ENCODE measurements around the gene DAPK1.

DAPK1 gene

GRCh38 chr9:87503430-87503829 is 5.8 kb downstream of the DAPK1 start:
- 97% methylated on average over 2 of the region's 2 CpGs for WGBS
- no peak overlapping the region for H3K23ac ChIP-seq (ENCODE audit: low read length in 2 of 2)
- peaks cover 14% of the 10 kb centered on the region for H3K79me1 ChIP-seq (replicated peaks; ENCODE audit: low read length, poor library complexity, severe bottlenecking)
- H3K4me1 ChIP-seq (ENCODE audit: control insufficient read depth, insufficient read depth, low read depth, low read length) = peaks cover 8% of the 10 kb centered on the region
- no peak overlapping the region for H4K8ac ChIP-seq (ENCODE audit: low read length)
- no peak overlapping the region for H3K9ac ChIP-seq (ENCODE audit: low read length)
- no peak overlapping the region for H2BK15ac ChIP-seq (ENCODE audit: low read depth, poor library complexity, severe bottlenecking)
- no peaks in the 10 kb centered on the region for H3K27me3 ChIP-seq (ENCODE audit: control insufficient read depth in 1 of 2, insufficient read depth in 1 of 2, low read length in 2 of 2)
- no peak overlapping the region for H2BK120ac ChIP-seq (ENCODE audit: low read depth, low read length)
- no peak overlapping the region for H3K14ac ChIP-seq (ENCODE audit: low read length in 2 of 2)
- H2BK5ac ChIP-seq (ENCODE audit: low read depth, low read length, poor library complexity, severe bottlenecking) = no peak overlapping the region
- H2AK5ac ChIP-seq (ENCODE audit: low read length, severe bottlenecking) = no peak overlapping the region
- no peak overlapping the region for H3K4me3 ChIP-seq (ENCODE audit: insufficient read depth in 1 of 2, low read depth in 1 of 2, low read length in 2 of 2)
- no peak overlapping the region for H3K27ac ChIP-seq (ENCODE audit: low read length, poor library complexity, severe bottlenecking)
- H3K4me2 ChIP-seq (ENCODE audit: low read length, poor library complexity, severe bottlenecking) = no peak overlapping the region
- no peak for DNase-seq
- no peak overlapping the region for H4K91ac ChIP-seq (ENCODE audit: low read length)
- no peaks in the 10 kb centered on the region for H3K9me3 ChIP-seq (ENCODE audit: control insufficient read depth, low read length)
- no peak overlapping the region for H2BK12ac ChIP-seq (ENCODE audit: low read length in 2 of 2)
- no peak overlapping the region for H3K4ac ChIP-seq (ENCODE audit: low read depth in 1 of 2, low read length in 2 of 2)
- no peak overlapping the region for H3K18ac ChIP-seq (ENCODE audit: low read depth in 1 of 2, low read length in 2 of 2)
- H3K36me3 ChIP-seq (ENCODE audit: control insufficient read depth in 1 of 2, insufficient read depth in 2 of 2, low read depth in 1 of 2, low read length in 2 of 2) = peaks cover 2 to 20% of the 10 kb centered on the region in 2 experiments
- H2AFZ ChIP-seq (ENCODE audit: low read depth, low read length) = no peak overlapping the region

- Histone ChIP-seq H3K27ac (ENCODE audit: low read length, poor library complexity, severe bottlenecking) (no peak overlapping the region), H3K18ac (ENCODE audit: low read depth in 1 of 2, low read length in 2 of 2) (no peak overlapping the region), H3K4me1 (ENCODE audit: control insufficient read depth, insufficient read depth, low read depth, low read length) (peaks cover 9% of the 10 kb centered on the region), H3K4me2 (ENCODE audit: low read length, poor library complexity, severe bottlenecking) (no peak overlapping the region), H2AK5ac (ENCODE audit: low read length, severe bottlenecking) (no peak overlapping the region), H4K8ac (ENCODE audit: low read length) (no peak overlapping the region), H3K4me3 (ENCODE audit: insufficient read depth in 1 of 2, low read depth in 1 of 2, low read length in 2 of 2) (no peak overlapping the region), H2BK5ac (ENCODE audit: low read depth, low read length, poor library complexity, severe bottlenecking) (no peak overlapping the region), H3K9ac (ENCODE audit: low read length) (no peak overlapping the region), H4K91ac (ENCODE audit: low read length) (no peak overlapping the region), H3K79me1 (replicated peaks; ENCODE audit: low read length, poor library complexity, severe bottlenecking) (peaks cover 14% of the 10 kb centered on the region), H2BK12ac (ENCODE audit: low read length in 2 of 2) (no peak overlapping the region), H2BK15ac (ENCODE audit: low read depth, poor library complexity, severe bottlenecking) (no peak overlapping the region), H3K36me3 (ENCODE audit: control insufficient read depth in 1 of 2, insufficient read depth in 2 of 2, low read depth in 1 of 2, low read length in 2 of 2) (peaks cover 2 to 20% of the 10 kb centered on the region in 2 experiments), H2AFZ (ENCODE audit: low read depth, low read length) (no peak overlapping the region), H3K27me3 (ENCODE audit: control insufficient read depth in 1 of 2, insufficient read depth in 1 of 2, low read length in 2 of 2) (no peaks in the 10 kb centered on the region), H2BK120ac (ENCODE audit: low read depth, low read length) (no peak overlapping the region), H3K4ac (ENCODE audit: low read depth in 1 of 2, low read length in 2 of 2) (no peak overlapping the region), H3K9me3 (ENCODE audit: control insufficient read depth, low read length) (no peaks in the 10 kb centered on the region), H3K23ac (ENCODE audit: low read length in 2 of 2) (no peak overlapping the region), H3K14ac (ENCODE audit: low read length in 2 of 2) (no peak overlapping the region)
- no peak for DNase-seq
- WGBS = 93% methylated on average over 5 of the region's 5 CpGs
Measured at GRCh38 chr9:87503927-87504326, 6.3 kb downstream of the DAPK1 start.

DNA sequence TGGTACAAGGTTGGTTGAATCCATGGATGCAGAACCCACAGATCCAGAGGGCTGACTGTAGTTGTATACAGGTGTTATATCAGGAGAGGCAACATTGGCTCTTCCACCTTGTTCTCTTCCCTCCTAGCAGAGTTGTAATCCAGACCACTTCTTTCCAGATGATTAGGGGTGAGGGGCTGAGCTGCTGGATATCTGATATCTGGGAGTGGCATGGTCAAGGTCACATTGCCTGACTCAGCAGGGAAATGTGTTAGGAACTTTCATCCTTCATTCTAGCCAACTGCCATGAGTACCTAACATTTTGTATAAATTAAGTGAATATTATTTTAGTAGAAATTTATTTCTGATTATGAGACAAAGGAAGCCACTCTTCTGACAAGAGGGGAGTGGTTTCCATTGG is 7.3 kb downstream of the DAPK1 start:
- H3K9ac ChIP-seq (ENCODE audit: low read length) = no peak overlapping the region
- no peak overlapping the region for H2AFZ ChIP-seq (ENCODE audit: low read depth, low read length)
- no peak overlapping the region for H2BK120ac ChIP-seq (ENCODE audit: low read depth, low read length)
- no peak overlapping the region for H3K4ac ChIP-seq (ENCODE audit: low read depth in 1 of 2, low read length in 2 of 2)
- H2BK5ac ChIP-seq (ENCODE audit: low read depth, low read length, poor library complexity, severe bottlenecking) = no peak overlapping the region
- peaks cover 11% of the 10 kb centered on the region for H3K4me1 ChIP-seq (ENCODE audit: control insufficient read depth, insufficient read depth, low read depth, low read length)
- no peak for DNase-seq
- H2BK15ac ChIP-seq (ENCODE audit: low read depth, poor library complexity, severe bottlenecking) = no peak overlapping the region
- H4K8ac ChIP-seq (ENCODE audit: low read length) = no peak overlapping the region
- no peak overlapping the region for H3K4me3 ChIP-seq (ENCODE audit: insufficient read depth in 1 of 2, low read depth in 1 of 2, low read length in 2 of 2)
- no peak overlapping the region for H3K27ac ChIP-seq (ENCODE audit: low read length, poor library complexity, severe bottlenecking)
- H3K27me3 ChIP-seq (ENCODE audit: control insufficient read depth in 1 of 2, insufficient read depth in 1 of 2, low read length in 2 of 2) = no peaks in the 10 kb centered on the region
- H2AK5ac ChIP-seq (ENCODE audit: low read length, severe bottlenecking) = peak overlapping the region; percentile 86
- H3K4me2 ChIP-seq (ENCODE audit: low read length, poor library complexity, severe bottlenecking) = no peak overlapping the region
- H3K14ac ChIP-seq (ENCODE audit: low read length in 2 of 2) = no peak overlapping the region
- H3K18ac ChIP-seq (ENCODE audit: low read depth in 1 of 2, low read length in 2 of 2) = no peak overlapping the region
- peaks cover 2 to 25% of the 10 kb centered on the region in 2 experiments for H3K36me3 ChIP-seq (ENCODE audit: control insufficient read depth in 1 of 2, insufficient read depth in 2 of 2, low read depth in 1 of 2, low read length in 2 of 2)
- H3K79me1 ChIP-seq (replicated peaks; ENCODE audit: low read length, poor library complexity, severe bottlenecking) = peaks cover 17% of the 10 kb centered on the region
- H2BK12ac ChIP-seq (ENCODE audit: low read length in 2 of 2) = no peak overlapping the region
- H4K91ac ChIP-seq (ENCODE audit: low read length) = no peak overlapping the region
- H3K9me3 ChIP-seq (ENCODE audit: control insufficient read depth, low read length) = no peaks in the 10 kb centered on the region
- H3K23ac ChIP-seq (ENCODE audit: low read length in 2 of 2) = no peak overlapping the region

- no peak overlapping the region for H4K8ac ChIP-seq (ENCODE audit: low read length)
- H3K9ac ChIP-seq (ENCODE audit: low read length) = no peak overlapping the region
- no peak overlapping the region for H2BK5ac ChIP-seq (ENCODE audit: low read depth, low read length, poor library complexity, severe bottlenecking)
- no peak overlapping the region for H3K18ac ChIP-seq (ENCODE audit: low read depth in 1 of 2, low read length in 2 of 2)
- WGBS = 98% methylated on average over 11 of the region's 13 CpGs
- no peak overlapping the region for H4K91ac ChIP-seq (ENCODE audit: low read length)
- H3K4me3 ChIP-seq (ENCODE audit: insufficient read depth in 1 of 2, low read depth in 1 of 2, low read length in 2 of 2) = no peak overlapping the region
- no peak overlapping the region for H2AFZ ChIP-seq (ENCODE audit: low read depth, low read length)
- H2BK120ac ChIP-seq (ENCODE audit: low read depth, low read length) = no peak overlapping the region
- H2BK15ac ChIP-seq (ENCODE audit: low read depth, poor library complexity, severe bottlenecking) = no peak overlapping the region
- H3K4me1 ChIP-seq (ENCODE audit: control insufficient read depth, insufficient read depth, low read depth, low read length) = peaks cover 13% of the 10 kb centered on the region
- H2BK12ac ChIP-seq (ENCODE audit: low read length in 2 of 2) = no peak overlapping the region
- no peak overlapping the region for H3K23ac ChIP-seq (ENCODE audit: low read length in 2 of 2)
- H3K36me3 ChIP-seq (ENCODE audit: control insufficient read depth in 1 of 2, insufficient read depth in 2 of 2, low read depth in 1 of 2, low read length in 2 of 2) = peaks cover 2 to 31% of the 10 kb centered on the region in 2 experiments
- peaks cover 25% of the 10 kb centered on the region for H3K79me1 ChIP-seq (replicated peaks; ENCODE audit: low read length, poor library complexity, severe bottlenecking)
- H3K27me3 ChIP-seq (ENCODE audit: control insufficient read depth in 1 of 2, insufficient read depth in 1 of 2, low read length in 2 of 2) = no peaks in the 10 kb centered on the region
- no peak overlapping the region for H3K14ac ChIP-seq (ENCODE audit: low read length in 2 of 2)
- no peak overlapping the region for H3K4ac ChIP-seq (ENCODE audit: low read depth in 1 of 2, low read length in 2 of 2)
- H3K9me3 ChIP-seq (ENCODE audit: control insufficient read depth, low read length) = no peaks in the 10 kb centered on the region
- DNase-seq = no peak
- no peak overlapping the region for H2AK5ac ChIP-seq (ENCODE audit: low read length, severe bottlenecking)
- H3K4me2 ChIP-seq (ENCODE audit: low read length, poor library complexity, severe bottlenecking) = no peak overlapping the region
- no peak overlapping the region for H3K27ac ChIP-seq (ENCODE audit: low read length, poor library complexity, severe bottlenecking)
Measured at GRCh38 chr9:87505869-87506678, 8.4 kb downstream of the DAPK1 start.

All from mesenchymal stem cell (in vitro differentiated cells and primary cell).